Measurements from ENCODE around the gene TRMT44. TPM values are rescaled to one million over a fixed set of nuclear protein-coding genes. Genes with fewer than 3 reads are reported as not detected.

TRMT44 gene
- total RNA-seq, 1 experiment from 2014 or later: 25.8 TPM

DNA sequence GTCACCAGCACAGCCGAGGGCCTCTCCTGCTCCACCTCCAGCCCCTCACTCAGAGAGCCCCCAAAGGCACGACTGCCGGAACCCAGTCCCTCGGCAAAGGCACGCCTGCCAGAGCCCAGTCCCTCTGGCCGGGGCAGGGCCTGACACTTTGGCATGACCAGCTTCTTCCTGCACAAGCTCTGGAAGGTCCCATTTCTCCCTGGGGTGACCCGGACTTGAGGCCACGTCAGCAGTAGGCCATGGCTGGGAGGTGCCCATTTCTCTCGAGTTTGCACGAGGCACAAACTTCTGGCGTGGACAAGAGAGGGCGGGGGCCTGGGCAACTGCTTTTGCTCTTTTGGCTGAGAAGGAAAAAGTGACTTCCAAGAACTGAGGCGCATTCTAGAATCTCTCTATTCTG lies 77.4 kb downstream of the TRMT44 start:
- ChIA-PET RAD21 (ENCODE audit: low non-redundant PET in 1 of 2, low total read pairs in 2 of 2, uncharacterized antibody in 2 of 2, unreplicated experiment in 2 of 2) (no interaction called here), POLR2A (no interaction called here), CTCF (no interaction called here)
- no peak overlapping the region for H3K27ac ChIP-seq (ENCODE audit: low read depth, low read length)
- no peak overlapping the region for H3K4me2 ChIP-seq (ENCODE audit: low read length)
- BruUV-seq (replicated peaks): no TSS peak
- no peaks in the 10 kb centered on the region for H3K27me3 ChIP-seq (ENCODE audit: insufficient read depth, low read length)
- no peaks in the 10 kb centered on the region for H3K4me1 ChIP-seq (ENCODE audit: control insufficient read depth in 1 of 2, insufficient read depth in 2 of 2, low read length in 2 of 2)
- no peak overlapping the region for H2AFZ ChIP-seq (ENCODE audit: low read depth, low read length, poor library complexity, severe bottlenecking)
- intact Hi-C loops (cut with micrococcal nuclease): no loop called here
- TF ChIP-seq EZH2phosphoT487 (IDR thresholded peaks at IDR 0.05; ENCODE audit: borderline replicate concordance): no peak
- no peak for TF ChIP-seq SIN3A (IDR thresholded peaks at IDR 0.05; ENCODE audit: low read depth)
- TF ChIP-seq POLR2AphosphoS5 (IDR thresholded peaks at IDR 0.05; ENCODE audit: low read depth, low read length): no peak
- no peak for TF ChIP-seq FOSL1 (IDR thresholded peaks at IDR 0.05; ENCODE audit: low read depth)
- no peak for TF ChIP-seq CBX3 (IDR thresholded peaks at IDR 0.05; ENCODE audit: low read depth)
- no peak for TF ChIP-seq TCF7L2 (IDR thresholded peaks at IDR 0.05; ENCODE audit: borderline replicate concordance, extremely low read depth, insufficient read depth, insufficient read length)
- TF ChIP-seq, protein P1, sequence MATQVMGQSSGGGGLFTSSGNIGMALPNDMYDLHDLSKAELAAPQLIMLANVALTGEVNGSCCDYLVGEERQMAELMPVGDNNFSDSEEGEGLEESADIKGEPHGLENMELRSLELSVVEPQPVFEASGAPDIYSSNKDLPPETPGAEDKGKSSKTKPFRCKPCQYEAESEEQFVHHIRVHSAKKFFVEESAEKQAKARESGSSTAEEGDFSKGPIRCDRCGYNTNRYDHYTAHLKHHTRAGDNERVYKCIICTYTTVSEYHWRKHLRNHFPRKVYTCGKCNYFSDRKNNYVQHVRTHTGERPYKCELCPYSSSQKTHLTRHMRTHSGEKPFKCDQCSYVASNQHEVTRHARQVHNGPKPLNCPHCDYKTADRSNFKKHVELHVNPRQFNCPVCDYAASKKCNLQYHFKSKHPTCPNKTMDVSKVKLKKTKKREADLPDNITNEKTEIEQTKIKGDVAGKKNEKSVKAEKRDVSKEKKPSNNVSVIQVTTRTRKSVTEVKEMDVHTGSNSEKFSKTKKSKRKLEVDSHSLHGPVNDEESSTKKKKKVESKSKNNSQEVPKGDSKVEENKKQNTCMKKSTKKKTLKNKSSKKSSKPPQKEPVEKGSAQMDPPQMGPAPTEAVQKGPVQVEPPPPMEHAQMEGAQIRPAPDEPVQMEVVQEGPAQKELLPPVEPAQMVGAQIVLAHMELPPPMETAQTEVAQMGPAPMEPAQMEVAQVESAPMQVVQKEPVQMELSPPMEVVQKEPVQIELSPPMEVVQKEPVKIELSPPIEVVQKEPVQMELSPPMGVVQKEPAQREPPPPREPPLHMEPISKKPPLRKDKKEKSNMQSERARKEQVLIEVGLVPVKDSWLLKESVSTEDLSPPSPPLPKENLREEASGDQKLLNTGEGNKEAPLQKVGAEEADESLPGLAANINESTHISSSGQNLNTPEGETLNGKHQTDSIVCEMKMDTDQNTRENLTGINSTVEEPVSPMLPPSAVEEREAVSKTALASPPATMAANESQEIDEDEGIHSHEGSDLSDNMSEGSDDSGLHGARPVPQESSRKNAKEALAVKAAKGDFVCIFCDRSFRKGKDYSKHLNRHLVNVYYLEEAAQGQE (IDR thresholded peaks at IDR 0.05; ENCODE audit: low read depth): no peak
- no peaks in the 10 kb centered on the region for H3K79me2 ChIP-seq (ENCODE audit: insufficient read depth, low read length)
- H3K9me2 ChIP-seq (ENCODE audit: insufficient read depth): no peaks in the 10 kb centered on the region
- H3K4me3 ChIP-seq (replicated peaks in 1 of 2; ENCODE audit: low read depth in 1 of 2, low read length in 2 of 2): no peak overlapping the region
- DNase-seq (ENCODE audit: low read depth, low spot score): no peak
- no peak for ATAC-seq
- peaks cover 5 to 8% of the 10 kb centered on the region in 2 experiments; a peak in 1 of 4 replicates for H3K9me3 ChIP-seq (ENCODE audit: control insufficient read depth in 1 of 2, insufficient read depth in 1 of 2, low read depth in 1 of 2, low read length in 2 of 2)
- no peak overlapping the region for H3K9ac ChIP-seq (ENCODE audit: low read length)
- no peaks in the 10 kb centered on the region for H3K36me3 ChIP-seq (ENCODE audit: control insufficient read depth in 1 of 2, insufficient read depth in 2 of 2, low read length in 2 of 2)
- no peaks in the 10 kb centered on the region for H4K20me1 ChIP-seq (ENCODE audit: insufficient read depth)
